ENCODE results near the gene CALCA. TPM values are rescaled to one million over a fixed set of nuclear protein-coding genes. Genes with fewer than 3 reads are reported as not detected.
"Not testable (repeated sequence)": the region's sequence is repeated elsewhere in the genome, so short reads cannot be mapped to it uniquely, and the experiment has no call there.

CALCA gene
- total RNA-seq, 6 experiments from 2014 or later = 0.68 to 8.6 (median 2.1) TPM; not detected in 1

- WGBS (ENCODE audit: insufficient coverage, low coverage, low lambda C conversion rate, missing lambda C conversion rate) = 49% methylated on average over 5 of the region's 5 CpGs
- no peak overlapping the region for H3K27ac ChIP-seq
- no peaks in the 10 kb centered on the region for H3K9me3 ChIP-seq
- H3K4me3 ChIP-seq = no peak overlapping the region
- H3K4me1 ChIP-seq = no peaks in the 10 kb centered on the region
- intact Hi-C loops (cut with DNase I) = no loop called here
- DNase-seq (no peak), ATAC-seq (peak; percentile 51 to 68 (median 61))
- H3K36me3 ChIP-seq = no peaks in the 10 kb centered on the region
- H3K27me3 ChIP-seq = no peaks in the 10 kb centered on the region
- TF ChIP-seq POLR2A (IDR thresholded peaks at IDR 0.05) (no peak), CTCF (IDR thresholded peaks at IDR 0.05) (peak; percentile 37 to 52 (median 40))
Observed at GRCh38 chr11:15006139-15006759, 34.1 kb upstream of the CALCA start.

GRCh38 chr11:14988133-14988532, 16.0 kb upstream of the CALCA start:
- H3K4me1 ChIP-seq; H3K27ac ChIP-seq; intact Hi-C loops (cut with DNase I); DNase-seq; H3K36me3 ChIP-seq; H3K4me3 ChIP-seq; H3K9me3 ChIP-seq; ATAC-seq; H3K27me3 ChIP-seq: not testable (repeated sequence)
- WGBS (ENCODE audit: insufficient coverage, low coverage, low lambda C conversion rate, missing lambda C conversion rate) = 48% methylated on average over 3 of the region's 3 CpGs

- Histone ChIP-seq H3K4me1 (no peaks in the 10 kb centered on the region), H3K9me3 (no peaks in the 10 kb centered on the region), H3K27me3 (no peaks in the 10 kb centered on the region), H3K27ac (no peak overlapping the region), H3K36me3 (no peaks in the 10 kb centered on the region), H3K4me3 (no peak overlapping the region)
- intact Hi-C loops (cut with DNase I) = no loop called here
- TF ChIP-seq CTCF (IDR thresholded peaks at IDR 0.05) (no peak), POLR2A (IDR thresholded peaks at IDR 0.05) (no peak)
- ATAC-seq (no peak), DNase-seq (no peak)
- 53% methylated on average over 1 of the region's 1 CpG for WGBS (ENCODE audit: insufficient coverage, low coverage, low lambda C conversion rate, missing lambda C conversion rate)
Observed at GRCh38 chr11:14981507-14981906, 9.4 kb upstream of the CALCA start.

DNA sequence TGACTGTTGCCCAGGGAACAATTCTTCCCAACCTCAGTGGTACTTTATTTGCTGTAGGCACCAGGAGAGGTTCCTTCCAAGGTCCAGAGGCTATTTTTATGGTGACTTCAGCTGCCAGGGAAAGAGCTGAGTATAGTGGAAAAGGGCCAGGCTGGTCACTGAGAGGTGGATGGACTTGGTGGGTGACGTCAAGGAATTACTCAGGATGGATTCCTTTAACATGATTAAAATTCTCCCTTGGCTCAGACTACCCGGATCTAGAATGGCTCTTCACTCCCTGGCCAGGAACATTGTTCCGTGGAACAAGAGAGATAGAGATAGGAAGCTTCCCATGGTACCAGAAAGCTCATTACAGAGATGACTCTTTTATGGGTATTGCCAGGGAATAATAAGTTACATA, 8.7 kb upstream of the CALCA start:
- Histone ChIP-seq H3K4me3 (no peak overlapping the region), H3K27me3 (peaks cover 0 to 4% of the 10 kb centered on the region in 2 donors), H3K27ac (no peak overlapping the region), H3K4me1 (peaks cover 0 to 2% (median under 1%) of the 10 kb centered on the region in 4 donors), H3K36me3 (no peaks in the 10 kb centered on the region), H3K9me3 (no peaks in the 10 kb centered on the region)
- intact Hi-C loops (cut with DNase I) = no loop called here
- DNase-seq (no peak), ATAC-seq (no peak)
- no peak for TF ChIP-seq CTCF (IDR thresholded peaks at IDR 0.05)
- TF ChIP-seq POLR2A (IDR thresholded peaks at IDR 0.05) = no peak
- WGBS (ENCODE audit: insufficient coverage, low coverage, low lambda C conversion rate, missing lambda C conversion rate) = 67% methylated on average over 3 of the region's 3 CpGs

DNA sequence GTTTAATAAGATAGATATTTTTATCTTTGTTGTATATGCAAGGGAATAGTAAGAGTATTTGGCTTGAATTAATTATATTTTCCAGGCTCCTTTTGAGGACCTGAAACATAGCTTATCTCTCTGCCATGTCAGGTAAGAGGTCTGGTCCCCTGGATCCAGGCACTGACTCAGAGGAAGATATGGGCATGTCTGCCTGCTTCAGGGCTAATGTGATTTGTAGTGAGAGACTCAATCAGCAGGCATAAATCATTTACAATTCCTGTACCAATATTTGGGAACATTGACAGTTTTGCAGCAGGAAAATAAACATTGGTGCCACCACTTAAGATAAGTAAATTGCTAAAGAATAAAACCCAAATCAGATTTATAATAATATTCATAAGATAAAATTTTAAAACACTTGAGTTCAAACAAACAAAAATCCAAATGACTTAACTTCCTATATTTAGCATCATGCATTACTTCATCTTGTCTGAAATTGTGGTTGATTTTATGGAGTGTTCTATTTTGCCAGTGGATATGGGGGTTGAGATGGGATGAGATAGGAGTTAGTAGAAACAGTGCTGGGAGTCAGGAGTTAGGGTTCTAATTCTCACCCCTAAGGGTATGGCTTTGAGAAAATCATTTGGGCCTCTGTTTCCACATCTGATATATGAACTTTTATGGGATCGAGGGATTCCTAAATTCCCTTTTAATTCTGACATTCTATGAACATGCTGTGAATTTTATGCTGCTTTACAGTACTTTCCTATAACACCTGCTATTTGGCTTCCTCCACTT, 5.1 kb upstream of the CALCA start:
- no peak for TF ChIP-seq CTCF (IDR thresholded peaks at IDR 0.05)
- TF ChIP-seq POLR2A (IDR thresholded peaks at IDR 0.05) = no peak
- no peak overlapping the region for H3K4me3 ChIP-seq
- WGBS (ENCODE audit: insufficient coverage, low coverage, low lambda C conversion rate, missing lambda C conversion rate) = 50% methylated on average over 1 of the region's 1 CpG
- H3K27me3 ChIP-seq = peaks cover 0 to 17% of the 10 kb centered on the region in 2 donors
- H3K9me3 ChIP-seq = no peaks in the 10 kb centered on the region
- DNase-seq (no peak), ATAC-seq (no peak)
- H3K4me1 ChIP-seq = peaks cover 0 to 26% (median 12%) of the 10 kb centered on the region in 4 donors
- intact Hi-C loops (cut with DNase I) = loop anchor here in 1 of 2 donors (10.0 kb wide), 1 partner anchor 98 kb away; the partner anchor contains the start of gene CALCB
- no peak overlapping the region for H3K27ac ChIP-seq
- no peaks in the 10 kb centered on the region for H3K36me3 ChIP-seq
